Stomach (tissue), 4 donors: ENCODE results near the gene TMEM54.

ENCODE experiments used
- POLR2A ChIP-seq, 4 donors: fragments of 450-650 bp; IDR thresholded peaks; one replicate each; pipeline ENCODE4 v1.6.1; 2016; ENCODE audit warnings: antibody characterized with exemption in 4 of 4, control low read depth in 2 of 4, mild to moderate bottlenecking in 1 of 4, moderate library complexity in 1 of 4
- TF ChIP-seq, protein P1 (sequence below), 7 experiments: fragments of 450-650 bp in 4 of 7; fragments of 200-600 bp in 3 of 7; sonication (generic) in 3 of 7; IDR thresholded peaks; one replicate each; pipeline ENCODE4 v1.5.1; 2016 to 2019; ENCODE audit warnings: antibody characterized with exemption in 7 of 7, control low read depth in 2 of 7, mild to moderate bottlenecking in 1 of 7

GRCh38 chr1:32891241-32891570, 10.0 kb downstream of the TMEM54 start:
- TF ChIP-seq, protein P1, sequence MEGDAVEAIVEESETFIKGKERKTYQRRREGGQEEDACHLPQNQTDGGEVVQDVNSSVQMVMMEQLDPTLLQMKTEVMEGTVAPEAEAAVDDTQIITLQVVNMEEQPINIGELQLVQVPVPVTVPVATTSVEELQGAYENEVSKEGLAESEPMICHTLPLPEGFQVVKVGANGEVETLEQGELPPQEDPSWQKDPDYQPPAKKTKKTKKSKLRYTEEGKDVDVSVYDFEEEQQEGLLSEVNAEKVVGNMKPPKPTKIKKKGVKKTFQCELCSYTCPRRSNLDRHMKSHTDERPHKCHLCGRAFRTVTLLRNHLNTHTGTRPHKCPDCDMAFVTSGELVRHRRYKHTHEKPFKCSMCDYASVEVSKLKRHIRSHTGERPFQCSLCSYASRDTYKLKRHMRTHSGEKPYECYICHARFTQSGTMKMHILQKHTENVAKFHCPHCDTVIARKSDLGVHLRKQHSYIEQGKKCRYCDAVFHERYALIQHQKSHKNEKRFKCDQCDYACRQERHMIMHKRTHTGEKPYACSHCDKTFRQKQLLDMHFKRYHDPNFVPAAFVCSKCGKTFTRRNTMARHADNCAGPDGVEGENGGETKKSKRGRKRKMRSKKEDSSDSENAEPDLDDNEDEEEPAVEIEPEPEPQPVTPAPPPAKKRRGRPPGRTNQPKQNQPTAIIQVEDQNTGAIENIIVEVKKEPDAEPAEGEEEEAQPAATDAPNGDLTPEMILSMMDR (IDR thresholded peaks at IDR 0.05): no peak
- TF ChIP-seq POLR2A (IDR thresholded peaks at IDR 0.05): no peak
